ENCODE results near the gene COL11A1.

DNA sequence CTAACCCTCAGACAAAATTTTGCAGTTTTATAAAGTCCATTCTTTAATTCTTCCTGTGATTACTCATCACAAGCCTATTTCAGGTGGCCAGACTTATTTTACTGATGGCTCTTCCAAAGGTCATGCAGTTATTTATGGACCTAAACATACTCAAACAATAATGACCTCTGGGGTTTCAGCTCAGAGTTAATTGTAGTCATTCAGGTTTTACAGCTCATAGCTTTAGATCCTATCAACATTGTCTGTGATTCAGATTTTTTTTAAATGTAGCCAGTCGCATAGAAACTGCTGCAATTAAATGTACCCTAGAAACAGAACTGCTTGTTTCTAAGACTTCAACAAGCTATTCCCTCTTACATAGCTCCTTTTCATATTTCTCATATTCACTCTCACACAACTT, 270.8 kb downstream of the COL11A1 start:
- no peak for TF ChIP-seq POLR2AphosphoS5 (IDR thresholded peaks at IDR 0.05)
- no peak for TF ChIP-seq EP300 (conservative IDR thresholded peaks at IDR 0.05; ENCODE audit: poor library complexity, severe bottlenecking)

All from neural cell (in vitro differentiated cells).